ENCODE results near the gene NSD2. TPM values are rescaled to one million over a fixed set of nuclear protein-coding genes. Genes with fewer than 3 reads are reported as not detected.

NSD2 gene
- total RNA-seq, 1 experiment from 2014 or later, result 136 TPM

DNA sequence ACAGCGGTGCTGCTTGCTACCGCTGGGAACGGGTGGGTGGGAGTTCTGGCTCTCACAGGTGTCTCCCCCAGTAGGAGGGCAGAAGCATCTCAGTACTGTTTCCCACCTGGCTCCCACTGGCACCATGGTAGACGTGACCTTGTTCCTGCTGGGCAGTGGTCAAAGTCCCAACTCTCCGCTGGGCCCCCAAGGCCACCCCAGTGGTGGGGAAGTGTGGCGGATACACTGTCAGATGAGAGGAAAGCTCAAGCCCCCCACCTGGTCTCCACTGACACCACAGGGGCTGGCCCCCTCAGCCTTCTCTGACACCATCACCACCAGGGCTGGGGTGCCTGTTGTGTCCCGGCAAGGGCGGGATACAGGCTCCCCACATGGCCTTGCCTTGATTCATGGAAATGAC is 39.9 kb upstream of the NSD2 start:
- H4K91ac ChIP-seq (ENCODE audit: insufficient read length, low read depth, low read length), result no peak overlapping the region
- H3K18ac ChIP-seq (ENCODE audit: insufficient read length, low read depth, low read length), result no peak overlapping the region
- no peak overlapping the region for H2AFZ ChIP-seq (ENCODE audit: low read length)
- no peak for DNase-seq
- no peaks in the 10 kb centered on the region for H3K4me1 ChIP-seq (ENCODE audit: insufficient read depth, low read length)
- H3K4me2 ChIP-seq (ENCODE audit: insufficient read depth, insufficient read length, low read length), result no peak overlapping the region
- no peaks in the 10 kb centered on the region for H3K79me1 ChIP-seq (ENCODE audit: insufficient read depth, low read depth, low read length, poor library complexity, severe bottlenecking)
- H3K23ac ChIP-seq (ENCODE audit: insufficient read length, low read depth, low read length), result no peak overlapping the region
- TF ChIP-seq CTCF (conservative IDR thresholded peaks at IDR 0.05), result no peak
- H3K23me2 ChIP-seq (ENCODE audit: insufficient read length, low read depth, low read length, poor library complexity, severe bottlenecking), result no peaks in the 10 kb centered on the region
- no peak overlapping the region for H3K4ac ChIP-seq (ENCODE audit: low read depth, low read length)
- H3T11ph ChIP-seq (ENCODE audit: low read length), result no peak overlapping the region
- no peak overlapping the region for H3K27ac Mint-ChIP-seq
- H2AK5ac ChIP-seq (ENCODE audit: insufficient read length, low read length), result no peak overlapping the region
- H3K9ac ChIP-seq (ENCODE audit: extremely low read depth, insufficient read length, low read length), result no peak overlapping the region
- no peak overlapping the region for H3K14ac ChIP-seq (ENCODE audit: insufficient read depth, low read length)
- no peaks in the 10 kb centered on the region for H3K27me3 ChIP-seq (ENCODE audit: insufficient read depth, low read length)
- H4K8ac ChIP-seq (replicated peaks; ENCODE audit: insufficient read length, low read depth, low read length), result no peak overlapping the region
- H3K9me3 ChIP-seq (ENCODE audit: control insufficient read depth, low read depth, low read length), result no peaks in the 10 kb centered on the region
- WGBS (ENCODE audit: extremely low coverage, insufficient read length, low lambda C conversion rate), result no CpG with 5 or more reads among the region's 8 CpGs
- H4K20me1 ChIP-seq (ENCODE audit: control insufficient read depth, insufficient read depth, insufficient read length), result no peaks in the 10 kb centered on the region
- H3K36me3 Mint-ChIP-seq (ENCODE audit: insufficient read depth in 1 of 3, low read depth in 3 of 3), result peaks cover 41 to 60% (median 56%) of the 10 kb centered on the region in 3 experiments
- no peak overlapping the region for H3K27ac ChIP-seq (ENCODE audit: insufficient read length, low read depth, low read length)
- no peaks in the 10 kb centered on the region for H3K79me2 ChIP-seq (ENCODE audit: insufficient read depth, low read length)
- H2BK12ac ChIP-seq (ENCODE audit: insufficient read length, low read depth, low read length), result no peak overlapping the region
- H4K5ac ChIP-seq (ENCODE audit: insufficient read length, low read depth, low read length), result no peak overlapping the region
- peaks cover 9 to 11% of the 10 kb centered on the region in 2 experiments for H3K9me3 Mint-ChIP-seq
- no peak overlapping the region for H2BK5ac ChIP-seq (ENCODE audit: insufficient read length, low read length)
- H2BK15ac ChIP-seq (ENCODE audit: low read depth, low read length), result no peak overlapping the region
- H2BK20ac ChIP-seq (ENCODE audit: low read depth, low read length, poor library complexity, severe bottlenecking), result no peak overlapping the region
- peaks cover 6% of the 10 kb centered on the region for H3K27me3 Mint-ChIP-seq (ENCODE audit: low read depth)
- H2BK120ac ChIP-seq (ENCODE audit: low read depth, low read length, poor library complexity, severe bottlenecking), result no peak overlapping the region
- no peak overlapping the region for H3K56ac ChIP-seq (ENCODE audit: insufficient read length, low read depth, low read length)
- peaks cover 9 to 10% of the 10 kb centered on the region in 2 experiments for H3K4me1 Mint-ChIP-seq
- no peak overlapping the region for H3K4me3 Mint-ChIP-seq

All from H9 (cell line).